ENCODE measurements around the gene RNF13. TPM values are rescaled to one million over a fixed set of nuclear protein-coding genes. Genes with fewer than 3 reads are reported as not detected.

Gene RNF13
- total and polyA plus RNA-seq, 12 donors: 28.6 to 136 (median 77.4) TPM

GRCh38 chr3:149800693-149801092 is 12.3 kb upstream of the RNF13 start:
- 86 to 94% (median 89%) methylated on average over 8 of the region's 8 CpGs for WGBS, 4 donors
- Histone ChIP-seq H3K4me3 (no peak overlapping the region), H3K36me3 (replicated peaks in 1 of 2) (no peaks in the 10 kb centered on the region), H3K4me1 (replicated peaks in 1 of 2) (no peaks in the 10 kb centered on the region), H3K27me3 (no peaks in the 10 kb centered on the region), H3K9me3 (replicated peaks in 1 of 3) (no peaks in the 10 kb centered on the region), H3K27ac (no peak overlapping the region)
- intact Hi-C loops (cut with DNase I): no loop called here
- no peak for DNase-seq
- TF ChIP-seq, protein P1, sequence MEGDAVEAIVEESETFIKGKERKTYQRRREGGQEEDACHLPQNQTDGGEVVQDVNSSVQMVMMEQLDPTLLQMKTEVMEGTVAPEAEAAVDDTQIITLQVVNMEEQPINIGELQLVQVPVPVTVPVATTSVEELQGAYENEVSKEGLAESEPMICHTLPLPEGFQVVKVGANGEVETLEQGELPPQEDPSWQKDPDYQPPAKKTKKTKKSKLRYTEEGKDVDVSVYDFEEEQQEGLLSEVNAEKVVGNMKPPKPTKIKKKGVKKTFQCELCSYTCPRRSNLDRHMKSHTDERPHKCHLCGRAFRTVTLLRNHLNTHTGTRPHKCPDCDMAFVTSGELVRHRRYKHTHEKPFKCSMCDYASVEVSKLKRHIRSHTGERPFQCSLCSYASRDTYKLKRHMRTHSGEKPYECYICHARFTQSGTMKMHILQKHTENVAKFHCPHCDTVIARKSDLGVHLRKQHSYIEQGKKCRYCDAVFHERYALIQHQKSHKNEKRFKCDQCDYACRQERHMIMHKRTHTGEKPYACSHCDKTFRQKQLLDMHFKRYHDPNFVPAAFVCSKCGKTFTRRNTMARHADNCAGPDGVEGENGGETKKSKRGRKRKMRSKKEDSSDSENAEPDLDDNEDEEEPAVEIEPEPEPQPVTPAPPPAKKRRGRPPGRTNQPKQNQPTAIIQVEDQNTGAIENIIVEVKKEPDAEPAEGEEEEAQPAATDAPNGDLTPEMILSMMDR (IDR thresholded peaks at IDR 0.05): no peak
- TF ChIP-seq POLR2A (IDR thresholded peaks at IDR 0.05): no peak

DNA sequence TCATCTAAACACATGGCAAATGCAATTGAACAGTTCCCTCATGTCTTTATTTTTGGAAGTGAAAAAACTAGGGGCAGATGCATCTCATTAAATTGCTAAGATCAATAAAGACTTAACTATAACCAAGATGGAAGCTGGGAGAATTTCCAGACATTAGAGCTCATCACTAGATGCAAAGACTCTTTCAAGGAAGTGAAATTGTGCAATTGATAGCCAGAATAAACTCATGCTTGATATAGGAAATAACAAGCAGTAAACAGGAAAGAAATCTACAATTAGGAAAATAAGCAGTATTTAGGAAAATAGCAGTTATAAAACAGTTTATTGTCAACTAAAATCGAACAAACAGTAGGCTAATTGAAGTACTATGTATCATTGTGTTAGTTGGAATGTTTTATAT is 11.8 kb upstream of the RNF13 start:
- Histone ChIP-seq H3K27me3 (no peaks in the 10 kb centered on the region), H3K36me3 (replicated peaks in 1 of 2) (no peaks in the 10 kb centered on the region), H3K4me3 (no peak overlapping the region), H3K9me3 (replicated peaks in 1 of 3) (no peaks in the 10 kb centered on the region), H3K4me1 (replicated peaks in 1 of 2) (no peaks in the 10 kb centered on the region), H3K27ac (no peak overlapping the region)
- intact Hi-C loops (cut with DNase I): no loop called here
- DNase-seq: no peak
- TF ChIP-seq, protein P1 (IDR thresholded peaks at IDR 0.05): no peak
- TF ChIP-seq POLR2A (IDR thresholded peaks at IDR 0.05): no peak
- 55 to 66% (median 61%) methylated on average over 1 of the region's 1 CpG for WGBS, 4 donors

- Histone ChIP-seq H3K36me3 (replicated peaks in 1 of 2) (no peaks in the 10 kb centered on the region), H3K27me3 (no peaks in the 10 kb centered on the region), H3K9me3 (replicated peaks in 1 of 3) (no peaks in the 10 kb centered on the region), H3K27ac (no peak overlapping the region), H3K4me1 (replicated peaks in 1 of 2) (no peaks in the 10 kb centered on the region), H3K4me3 (no peak overlapping the region)
- no peak for DNase-seq
- 70 to 72% (median 71%) methylated on average over 5 of the region's 5 CpGs for WGBS, 4 donors
- intact Hi-C loops (cut with DNase I): no loop called here
- TF ChIP-seq, protein P1 (IDR thresholded peaks at IDR 0.05): no peak
- no peak for TF ChIP-seq POLR2A (IDR thresholded peaks at IDR 0.05)
Observed at GRCh38 chr3:149801639-149802038, 11.4 kb upstream of the RNF13 start.

DNA sequence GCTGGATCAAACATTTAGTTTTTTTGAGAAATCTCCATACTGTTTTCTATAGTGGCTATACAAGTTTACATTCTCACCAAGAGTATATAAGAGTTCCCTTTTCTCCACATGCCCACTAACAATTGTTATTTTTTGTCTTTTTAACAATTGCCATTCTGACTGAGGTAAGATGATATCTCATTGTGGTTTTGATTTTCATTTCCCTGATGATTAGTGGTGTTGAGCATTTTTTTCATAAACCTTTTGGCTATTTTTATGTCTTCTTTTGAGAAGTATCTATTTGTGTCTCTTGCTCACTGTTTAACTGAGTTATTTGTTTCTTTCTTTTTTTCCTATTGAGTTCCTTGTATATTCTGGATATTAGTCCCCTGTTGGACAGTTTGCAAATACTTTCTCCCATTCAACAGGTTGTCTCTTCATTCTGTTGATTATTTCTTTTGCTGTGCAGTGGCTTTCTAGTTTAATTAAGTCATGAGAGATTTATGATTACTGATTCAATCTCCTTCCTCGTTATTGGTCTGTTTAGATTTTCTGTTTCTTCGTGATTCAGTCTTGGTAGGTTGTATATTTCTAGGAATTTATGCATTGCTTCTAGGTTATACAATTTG is 6.7 kb upstream of the RNF13 start:
- no peak for DNase-seq
- Histone ChIP-seq H3K27ac (no peak overlapping the region), H3K4me1 (replicated peaks in 1 of 2) (peaks cover 0 to 4% of the 10 kb centered on the region in 2 donors), H3K9me3 (replicated peaks in 1 of 3) (no peaks in the 10 kb centered on the region), H3K27me3 (no peaks in the 10 kb centered on the region), H3K4me3 (no peak overlapping the region), H3K36me3 (replicated peaks in 1 of 2) (no peaks in the 10 kb centered on the region)
- intact Hi-C loops (cut with DNase I): loop anchor here in 1 of 2 donors (5.0 kb wide), 1 partner anchor 34 kb away; no protein-coding TSS in a partner anchor
- 50 to 60% (median 59%) methylated on average over 2 of the region's 2 CpGs for WGBS, 4 donors
- TF ChIP-seq, protein P1 (IDR thresholded peaks at IDR 0.05): no peak
- no peak for TF ChIP-seq POLR2A (IDR thresholded peaks at IDR 0.05)
